ENCODE data around the gene ABLIM3.

ABLIM3 gene

GRCh38 chr5:149298842-149299404 is 157.6 kb downstream of the ABLIM3 start:
- H3K27me3 ChIP-seq (ENCODE audit: insufficient read depth, poor library complexity, severe bottlenecking), result peaks cover 30% of the 10 kb centered on the region
- H3K27ac ChIP-seq (replicated peaks), result no peak overlapping the region
- DNase-seq (ENCODE audit: low read depth in 1 of 2, low spot score in 1 of 2), result no peak
- H3K4me3 ChIP-seq (replicated peaks; ENCODE audit: insufficient read depth, low read length), result no peak overlapping the region
- TF ChIP-seq POLR2AphosphoS5 (IDR thresholded peaks at IDR 0.05; ENCODE audit: low read depth) (no peak), REST (IDR thresholded peaks at IDR 0.05; ENCODE audit: insufficient replicate concordance, low read depth) (no peak), GABPA (IDR thresholded peaks at IDR 0.05; ENCODE audit: low read depth) (no peak)

- TF ChIP-seq CTCF (IDR thresholded peaks at IDR 0.05; ENCODE audit: insufficient read depth, low read length), result no peak
- TF ChIP-seq POLR2AphosphoS5 (IDR thresholded peaks at IDR 0.05; ENCODE audit: low read depth), result no peak
- no peak for TF ChIP-seq GABPA (IDR thresholded peaks at IDR 0.05; ENCODE audit: low read depth)
- no peak for TF ChIP-seq SPI1 (IDR thresholded peaks at IDR 0.05; ENCODE audit: borderline replicate concordance, low read depth)
- TF ChIP-seq REST (IDR thresholded peaks at IDR 0.05; ENCODE audit: insufficient replicate concordance, low read depth), result no peak
- H3K4me3 ChIP-seq (replicated peaks; ENCODE audit: insufficient read depth, low read length), result no peak overlapping the region
- DNase-seq (ENCODE audit: low read depth in 1 of 2, low spot score in 1 of 2), result no peak
- H3K27ac ChIP-seq (replicated peaks), result no peak overlapping the region
- peaks cover 30% of the 10 kb centered on the region for H3K27me3 ChIP-seq (ENCODE audit: insufficient read depth, poor library complexity, severe bottlenecking)
These were observed 158.3 kb downstream of the ABLIM3 start for GRCh38 chr5:149299451-149300054.

GRCh38 chr5:149300441-149300840 is 159.1 kb downstream of the ABLIM3 start:
- TF ChIP-seq POLR2AphosphoS5 (IDR thresholded peaks at IDR 0.05; ENCODE audit: low read depth) (no peak), GABPA (IDR thresholded peaks at IDR 0.05; ENCODE audit: low read depth) (no peak), CTCF (IDR thresholded peaks at IDR 0.05; ENCODE audit: insufficient read depth, low read length) (no peak), REST (IDR thresholded peaks at IDR 0.05; ENCODE audit: insufficient replicate concordance, low read depth) (no peak), SPI1 (IDR thresholded peaks at IDR 0.05; ENCODE audit: borderline replicate concordance, low read depth) (no peak)
- Histone ChIP-seq H3K27ac (replicated peaks) (no peak overlapping the region), H3K4me3 (replicated peaks; ENCODE audit: insufficient read depth, low read length) (no peak overlapping the region), H3K27me3 (ENCODE audit: insufficient read depth, poor library complexity, severe bottlenecking) (peaks cover 26% of the 10 kb centered on the region)
- no peak for DNase-seq (ENCODE audit: low read depth in 1 of 2, low spot score in 1 of 2)
